ENCODE results near the gene DFFA. TPM values are rescaled to one million over a fixed set of nuclear protein-coding genes. Genes with fewer than 3 reads are reported as not detected.
A peak's percentile ranks its signal among the peaks of the same experiment; 100 is the strongest.
"Not testable (repeated sequence)": the region's sequence is repeated elsewhere in the genome, so short reads cannot be mapped to it uniquely, and the experiment has no call there.

DFFA gene
- total and polyA plus RNA-seq, 9 of the 15 experiments (the other 6 are each of a cell fraction or from before 2014, with no cell fraction given), result 39.6 to 74.8 (median 59.2) TPM

GRCh38 chr1:10474613-10475507 lies 2.5 kb upstream of the DFFA start, which contains the start of gene PEX14 (continued):
- no peak for TF ChIP-seq THAP7 (CRISPR knock-in tag; IDR thresholded peaks at IDR 0.05)
- no peak for TF ChIP-seq FUS (optimal IDR thresholded peaks at IDR 0.05; ENCODE audit: low read depth, low read length)
- TF ChIP-seq ZNF174 (CRISPR knock-in tag; IDR thresholded peaks at IDR 0.05), result no peak
- no peak for TF ChIP-seq ZNF280A (IDR thresholded peaks at IDR 0.05; ENCODE audit: low read depth, partially characterized antibody)
- TF ChIP-seq RCOR1 (IDR thresholded peaks at IDR 0.05; ENCODE audit: borderline replicate concordance in 1 of 2, low read depth in 2 of 2, low read length in 2 of 2), result peak in 1 of 2 experiments; percentile 69; a peak in 1 of 4 replicates

DNA sequence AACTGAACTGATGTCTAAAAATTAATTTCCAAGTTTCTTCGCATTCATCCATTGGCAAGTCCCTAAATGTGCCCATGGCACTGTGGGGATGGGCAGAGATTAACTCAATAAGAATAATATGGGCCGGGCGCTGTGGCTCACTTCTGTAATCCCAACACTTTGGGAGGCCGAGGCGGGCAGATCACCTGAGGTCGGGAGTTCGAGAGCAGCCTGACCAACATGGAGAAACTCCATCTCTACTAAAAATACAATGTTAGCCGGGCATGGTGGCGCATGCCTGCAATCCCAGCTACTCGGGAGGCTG lies 1.9 kb upstream of the DFFA start:
- in situ Hi-C loops (cut with MboI); DNase-seq (ENCODE audit: extremely low read depth in 1 of 4, low spot score in 3 of 4); H3K9me3 ChIP-seq (replicated peaks; ENCODE audit: control insufficient read depth, insufficient read depth, low read depth, low read length); FAIRE-seq; POLR2A ChIA-PET; H3K27me3 ChIP-seq (ENCODE audit: control insufficient read depth in 2 of 2, insufficient read depth in 2 of 2, low read length in 2 of 2); H4K20me1 ChIP-seq (replicated peaks; ENCODE audit: control insufficient read depth, insufficient read depth, low read length); ATAC-seq; H3K9me1 ChIP-seq (ENCODE audit: control insufficient read depth, insufficient read depth, low read length); BruUV-seq (replicated peaks); CTCF ChIA-PET (ENCODE audit: low intra/inter-chr PET ratio); TF ChIP-seq JUN (IDR thresholded peaks at IDR 0.05; ENCODE audit: borderline replicate concordance, low read depth, low read length): not testable (repeated sequence)
- H3K4me2 ChIP-seq (ENCODE audit: insufficient read depth, low read length), result peak overlapping the region; percentile 84
- peak overlapping the region; percentile 72 for H3K4me3 ChIP-seq
- peak overlapping the region; percentile 2 to 82; a peak in 2 of 4 replicates for H3K9ac ChIP-seq (ENCODE audit: insufficient read depth in 1 of 2, low read depth in 2 of 2, low read length in 2 of 2)
- H3K27ac ChIP-seq (ENCODE audit: extremely low read depth, low read depth, low read length), result peak overlapping the region; percentile 90
- H3K4me1 ChIP-seq (replicated peaks in 1 of 2; ENCODE audit: control insufficient read depth in 2 of 2, insufficient read depth in 2 of 2, low read length in 2 of 2), result peaks cover 24 to 31% of the 10 kb centered on the region in 2 experiments; a peak in 4 of 5 replicates
- intact Hi-C loops (cut with micrococcal nuclease), result loop anchor here (2.0 to 5.0 kb wide), 2 partner anchors 21 to 97 kb away; no protein-coding TSS in a partner anchor
- peaks cover 32% of the 10 kb centered on the region for H3K36me3 ChIP-seq (ENCODE audit: control insufficient read depth, insufficient read depth, low read length)
- H2AFZ ChIP-seq (ENCODE audit: low read depth, low read length), result peak overlapping the region; percentile 84
- 60% methylated on average over 10 of the region's 10 CpGs for WGBS (ENCODE audit: insufficient coverage, low coverage, missing lambda C conversion rate)
- H3K79me2 ChIP-seq (ENCODE audit: control insufficient read depth, insufficient read depth, low read length), result peaks cover 64% of the 10 kb centered on the region
- TF ChIP-seq MIER1 (IDR thresholded peaks at IDR 0.05; ENCODE audit: low read depth) (peak; percentile 53; the same call in 1 of the 2 replicates), THRAP3 (IDR thresholded peaks at IDR 0.05; ENCODE audit: borderline replicate concordance) (peak; percentile 90; the same call in 1 of the 2 replicates), JUN (CRISPR knock-in tag; IDR thresholded peaks at IDR 0.05; ENCODE audit: borderline replicate concordance) (0 out of 2 replicates have a peak, but pooled peaks have one; percentile 56), TRIM28 (IDR thresholded peaks at IDR 0.05) (0 out of 2 replicates have a peak, but pooled peaks have one; percentile 76), MBD1 (CRISPR knock-in tag; IDR thresholded peaks at IDR 0.05) (peak; percentile 87), ZNF311 (CRISPR knock-in tag; IDR thresholded peaks at IDR 0.05) (0 out of 2 replicates have a peak, but pooled peaks have one; percentile 46), MAX (CRISPR knock-in tag; IDR thresholded peaks at IDR 0.05) (0 out of 2 replicates have a peak, but pooled peaks have one; percentile 8), CBX1 (IDR thresholded peaks at IDR 0.05; ENCODE audit: low read depth) (peak; percentile 9; the same call in 1 of the 2 replicates), FOXA3 (CRISPR knock-in tag; conservative IDR thresholded peaks at IDR 0.05 in 1 of 2, IDR thresholded peaks at IDR 0.05 in 1 of 2) (peak in 1 of 2 experiments; percentile 34; a peak in 1 of 4 replicates)

Measured in K562 (cell line).